Stimulated activated naive CD8-positive, alpha-beta T cell treated with anti-CD3 and anti-CD28 coated beads, Interleukin-15, amount 100 ng/mL, for 72 hours (primary cell): Measurements from ENCODE around the gene MAK.
"Not testable (repeated sequence)": the region's sequence is repeated elsewhere in the genome, so short reads cannot be mapped to it uniquely, and the experiment has no call there.

ENCODE experiments used
- ATAC-seq: fragments of 150-1000 bp; cut with Tn5 transposase; 2 replicates; pipeline ENCODE4 v1.10.0; 2021; ENCODE audit warnings: mild to moderate bottlenecking, moderate library complexity
- DNase-seq, 2 donors: peaks; one replicate each; pipeline ENCODE4 v3.0.0; 2021 to 2022
- H3K27ac Mint-ChIP-seq, 2 donors: one replicate each; pipeline ENCODE4 v1.8.0; 2022; ENCODE audit warnings: mild to moderate bottlenecking in 2 of 2, mixed read lengths in 2 of 2, moderate library complexity in 2 of 2
- H3K27me3 Mint-ChIP-seq: one replicate; pipeline ENCODE4 v1.8.0; 2022; ENCODE audit warnings: mixed read lengths
- H3K4me1 Mint-ChIP-seq: one replicate; pipeline ENCODE4 v1.8.0; 2022; ENCODE audit warnings: mild to moderate bottlenecking, mixed read lengths
- H3K4me3 Mint-ChIP-seq, 2 donors: one replicate each; pipeline ENCODE4 v1.8.0; 2022; ENCODE audit warnings: mild to moderate bottlenecking in 2 of 2, mixed read lengths in 2 of 2, moderate library complexity in 1 of 2
- H3K9me3 Mint-ChIP-seq, 2 donors: one replicate each; pipeline ENCODE4 v1.8.0; 2022; ENCODE audit warnings: mixed read lengths in 2 of 2

Gene MAK

DNA sequence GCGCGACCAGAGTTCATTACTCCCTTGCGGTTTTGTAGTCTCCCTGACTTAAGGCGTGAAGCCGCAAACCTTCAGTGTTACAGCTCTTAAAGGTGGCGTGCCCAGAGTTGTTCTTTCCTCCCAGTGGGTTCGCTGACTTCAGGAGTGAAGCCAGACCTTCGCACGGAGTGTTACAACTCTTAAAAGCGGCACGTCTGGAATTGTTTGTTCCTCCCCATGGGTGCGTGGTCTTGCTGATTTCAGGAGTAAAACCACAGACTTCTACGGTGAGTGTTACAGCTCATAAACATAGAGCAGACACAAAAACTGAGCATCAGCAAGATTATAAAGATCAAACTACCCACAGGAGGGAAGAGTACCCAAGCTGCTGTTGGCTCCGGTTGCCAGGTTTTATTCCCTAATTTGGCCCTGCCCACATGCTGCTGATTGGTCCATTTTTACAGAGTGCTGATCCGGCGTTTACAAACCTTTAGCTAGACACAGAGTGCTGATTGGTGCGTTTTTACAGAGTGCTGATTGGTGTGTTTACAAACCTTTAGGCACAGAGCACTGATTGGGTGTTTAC is 105.1 kb downstream of the MAK start:
- H3K4me3 Mint-ChIP-seq, result no peak overlapping the region
- ATAC-seq, result no peak
- H3K27ac Mint-ChIP-seq, result no peak overlapping the region
- no peaks in the 10 kb centered on the region for H3K27me3 Mint-ChIP-seq
- no peaks in the 10 kb centered on the region for H3K4me1 Mint-ChIP-seq
- DNase-seq, result no peak
- H3K9me3 Mint-ChIP-seq, result no peaks in the 10 kb centered on the region

DNA sequence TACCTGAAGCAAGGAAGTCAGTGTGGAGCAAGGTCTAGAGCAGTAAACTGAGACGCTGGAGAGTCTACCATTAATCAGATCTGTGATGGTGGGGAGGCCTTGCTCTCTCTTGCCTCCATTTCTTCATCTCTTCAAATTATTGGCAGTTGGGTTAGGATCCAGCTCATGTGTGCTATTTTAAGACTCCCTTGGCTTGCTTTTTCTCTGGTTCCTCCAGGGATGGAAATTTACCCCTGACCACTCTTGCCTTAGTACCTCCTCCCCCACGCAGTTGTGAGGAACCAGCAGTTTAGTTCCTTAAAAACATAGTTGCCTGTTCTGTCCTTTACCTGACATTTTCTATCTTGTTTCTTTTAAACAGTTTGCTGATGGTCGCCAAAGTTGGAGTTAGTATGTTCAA is 108.1 kb downstream of the MAK start:
- Mint-ChIP-seq H3K27me3 (no peaks in the 10 kb centered on the region), H3K27ac (no peak overlapping the region), H3K4me3 (no peak overlapping the region), H3K9me3 (no peaks in the 10 kb centered on the region), H3K4me1 (peaks cover 12% of the 10 kb centered on the region)
- DNase-seq, result no peak
- no peak for ATAC-seq

DNA sequence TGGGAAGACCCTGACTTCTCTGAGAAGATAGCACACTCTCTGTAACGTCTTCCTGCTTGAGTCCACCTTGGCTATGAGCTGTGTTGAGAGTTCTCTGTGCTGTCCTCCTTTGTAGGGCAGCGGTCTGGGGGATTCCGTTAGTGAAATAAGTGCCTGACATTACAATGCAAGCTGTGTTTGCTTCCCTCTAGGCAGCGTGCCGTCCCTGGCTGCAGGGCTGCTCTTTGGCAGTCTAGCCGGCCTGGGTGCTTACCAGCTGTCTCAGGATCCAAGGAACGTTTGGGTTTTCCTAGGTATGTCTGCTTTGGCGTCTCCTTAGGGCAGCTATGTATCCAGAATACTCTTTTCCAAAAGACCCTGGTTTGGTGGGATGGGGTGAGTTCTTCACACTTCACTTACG is 112.6 kb downstream of the MAK start:
- ATAC-seq (no peak), DNase-seq (no peak)
- no peaks in the 10 kb centered on the region for H3K27me3 Mint-ChIP-seq
- H3K27ac Mint-ChIP-seq, result no peak overlapping the region
- no peak overlapping the region for H3K4me3 Mint-ChIP-seq
- H3K4me1 Mint-ChIP-seq, result peaks cover 48% of the 10 kb centered on the region
- no peaks in the 10 kb centered on the region for H3K9me3 Mint-ChIP-seq

DNA sequence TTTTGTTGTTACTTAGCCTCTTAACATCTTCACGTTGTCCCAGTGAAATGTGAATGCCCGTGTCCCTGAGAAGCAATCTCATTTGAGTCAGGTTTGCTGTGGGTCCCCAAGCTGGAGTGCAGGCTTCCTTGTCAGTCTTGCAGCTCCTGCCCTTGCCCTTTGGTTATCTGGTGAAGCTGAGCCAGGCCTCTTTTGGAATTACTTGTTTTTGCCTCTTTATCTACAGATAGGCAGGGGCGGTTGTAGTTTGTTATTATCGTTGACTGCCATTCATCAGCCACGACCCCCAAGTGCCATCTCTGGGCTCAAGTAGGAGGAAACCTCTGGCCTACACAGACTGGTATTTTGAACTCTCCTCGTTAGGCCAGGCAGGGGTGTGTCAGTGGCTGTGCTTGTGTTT is 113.3 kb downstream of the MAK start:
- ATAC-seq (no peak), DNase-seq (no peak)
- Mint-ChIP-seq H3K27me3 (no peaks in the 10 kb centered on the region), H3K4me1 (peaks cover 50% of the 10 kb centered on the region), H3K27ac (no peak overlapping the region), H3K9me3 (no peaks in the 10 kb centered on the region), H3K4me3 (no peak overlapping the region)

DNA sequence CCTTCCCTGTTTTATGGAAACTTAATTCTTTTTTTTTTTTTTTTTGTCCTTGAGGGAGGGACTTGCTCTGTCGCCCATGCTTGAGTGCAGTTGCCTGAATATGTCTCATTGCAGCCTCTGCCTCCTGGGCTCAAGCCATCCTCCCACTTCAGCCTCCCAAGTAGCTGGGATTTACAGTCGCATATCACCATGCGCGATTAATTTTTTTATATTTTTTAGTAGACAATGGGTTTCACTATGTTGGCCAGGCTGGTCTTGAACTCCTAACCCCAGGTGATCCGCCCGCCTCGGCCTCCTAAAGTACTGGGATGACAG is 114.8 kb downstream of the MAK start:
- Mint-ChIP-seq H3K9me3 (peaks cover 0 to 4% of the 10 kb centered on the region in 2 donors), H3K4me3 (peak overlapping the region; percentile 89 to 99), H3K27ac (peak overlapping the region; percentile 89 to 98), H3K27me3 (no peaks in the 10 kb centered on the region), H3K4me1 (peaks cover 65% of the 10 kb centered on the region)
- no peak for ATAC-seq
- DNase-seq, result no peak

DNA sequence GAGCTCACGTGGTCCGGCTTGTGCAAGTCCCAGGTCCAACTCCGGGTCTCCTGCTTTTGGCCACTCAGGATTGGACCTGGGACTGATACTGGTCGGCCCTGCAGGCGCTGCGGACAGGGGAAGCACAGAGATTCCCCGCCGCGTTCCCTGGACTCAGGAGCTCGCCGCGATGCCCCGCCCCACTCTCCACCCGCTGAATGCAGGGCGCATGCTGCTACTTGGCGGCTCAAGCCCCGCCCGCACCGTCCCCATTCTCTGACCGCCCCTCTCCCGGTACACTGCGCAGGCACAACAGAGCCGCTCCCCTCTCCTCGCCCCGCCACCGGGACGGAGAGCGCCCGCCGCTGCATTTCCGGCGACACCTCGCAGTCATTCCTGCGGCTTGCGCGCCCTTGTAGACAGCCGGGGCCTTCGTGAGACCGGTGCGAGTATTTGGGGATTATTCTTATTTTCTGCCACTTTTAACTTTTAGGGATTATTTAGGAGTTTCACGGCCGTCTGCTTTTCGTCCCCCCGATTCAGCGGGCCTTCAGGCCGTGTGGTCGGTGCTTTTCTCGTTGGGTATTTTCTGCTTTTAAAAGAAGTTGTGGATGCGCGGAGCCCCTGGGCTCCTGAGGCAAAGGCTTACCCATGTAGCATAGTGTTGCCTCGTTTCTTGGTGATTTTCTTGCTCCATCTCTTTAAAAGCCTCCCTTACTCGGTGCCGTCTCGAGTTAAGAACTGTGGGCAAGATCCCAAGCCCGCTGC is 115.3 kb downstream of the MAK start, which contains the start of gene TMEM14C:
Gene TMEM14C, plus strand, starts transcription at position 251 of the 747 bp plus-strand sequence. CDS start 1,544 bp downstream, outside the sequence.
- peak; percentile 92 for ATAC-seq
- Mint-ChIP-seq H3K4me1 (peaks cover 66% of the 10 kb centered on the region), H3K9me3 (peaks cover 0 to 8% of the 10 kb centered on the region in 2 donors), H3K4me3 (peak within 1 kb of the TSS; percentile 89 to 99), H3K27me3 (no peaks in the 10 kb centered on the region), H3K27ac (peak within 1 kb of the TSS; percentile 89 to 98)
- peak; percentile 78 to 93 for DNase-seq

DNA sequence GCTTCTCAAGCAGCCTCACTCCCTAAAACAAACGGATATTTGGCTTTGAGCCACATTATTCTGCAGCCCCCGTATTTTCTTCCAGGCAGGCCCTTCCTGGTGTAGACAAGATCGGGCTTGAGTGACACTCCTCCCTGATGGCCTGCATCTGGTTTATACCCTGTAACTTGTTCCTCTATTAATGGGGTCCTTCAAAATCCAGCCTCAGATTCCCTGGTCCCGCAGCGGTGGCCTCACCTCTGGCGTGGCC is 115.8 kb downstream of the MAK start:
- H3K4me1 Mint-ChIP-seq, result peaks cover 66% of the 10 kb centered on the region
- DNase-seq, result no peak
- H3K9me3 Mint-ChIP-seq, result peaks cover 0 to 8% of the 10 kb centered on the region in 2 donors
- H3K27ac Mint-ChIP-seq, result peak overlapping the region; percentile 79 to 98
- peak overlapping the region; percentile 89 to 99 for H3K4me3 Mint-ChIP-seq
- ATAC-seq, result no peak
- H3K27me3 Mint-ChIP-seq, result no peaks in the 10 kb centered on the region

DNA sequence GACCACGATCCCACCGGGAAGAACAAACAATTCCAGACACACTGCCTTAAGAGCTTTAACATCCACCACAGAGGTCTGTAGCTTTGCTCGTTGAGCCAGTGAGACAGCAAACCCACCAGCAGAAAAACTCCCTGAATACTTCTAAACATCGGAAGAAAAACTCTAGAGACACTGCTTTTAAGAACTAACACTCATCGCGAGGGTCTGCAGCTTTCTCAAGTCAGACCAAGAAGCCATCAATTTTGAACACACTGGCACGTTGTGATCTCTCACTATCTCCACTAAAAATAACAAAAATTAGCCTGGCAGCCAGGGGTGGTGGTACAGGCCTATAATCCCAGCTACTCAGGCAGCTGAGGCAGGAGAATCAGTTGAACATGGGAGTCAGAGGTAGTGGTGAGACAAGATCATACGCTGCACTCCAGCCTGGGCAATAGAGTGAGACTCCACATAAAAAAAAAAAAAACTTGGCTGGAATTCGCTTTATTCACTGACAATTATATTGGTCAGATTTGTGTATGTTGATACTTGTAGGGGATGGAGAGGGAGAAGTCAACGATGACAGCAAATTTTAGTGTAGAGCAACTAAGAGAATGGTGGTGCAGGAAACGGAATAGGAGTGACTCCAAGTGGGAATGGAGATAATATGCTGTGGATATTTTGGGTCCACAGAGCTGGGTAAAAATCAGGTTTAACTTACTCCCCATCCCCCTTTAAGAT is 116.3 kb downstream of the MAK start:
- DNase-seq (no peak), ATAC-seq (no peak)
- peaks cover 0 to 8% of the 10 kb centered on the region in 2 donors for H3K9me3 Mint-ChIP-seq
- no peaks in the 10 kb centered on the region for H3K27me3 Mint-ChIP-seq
- H3K4me1 Mint-ChIP-seq, result peaks cover 62% of the 10 kb centered on the region
- peak overlapping the region; percentile 89 to 99 for H3K4me3 Mint-ChIP-seq
- peak overlapping the region; percentile 79 to 98 for H3K27ac Mint-ChIP-seq

DNA sequence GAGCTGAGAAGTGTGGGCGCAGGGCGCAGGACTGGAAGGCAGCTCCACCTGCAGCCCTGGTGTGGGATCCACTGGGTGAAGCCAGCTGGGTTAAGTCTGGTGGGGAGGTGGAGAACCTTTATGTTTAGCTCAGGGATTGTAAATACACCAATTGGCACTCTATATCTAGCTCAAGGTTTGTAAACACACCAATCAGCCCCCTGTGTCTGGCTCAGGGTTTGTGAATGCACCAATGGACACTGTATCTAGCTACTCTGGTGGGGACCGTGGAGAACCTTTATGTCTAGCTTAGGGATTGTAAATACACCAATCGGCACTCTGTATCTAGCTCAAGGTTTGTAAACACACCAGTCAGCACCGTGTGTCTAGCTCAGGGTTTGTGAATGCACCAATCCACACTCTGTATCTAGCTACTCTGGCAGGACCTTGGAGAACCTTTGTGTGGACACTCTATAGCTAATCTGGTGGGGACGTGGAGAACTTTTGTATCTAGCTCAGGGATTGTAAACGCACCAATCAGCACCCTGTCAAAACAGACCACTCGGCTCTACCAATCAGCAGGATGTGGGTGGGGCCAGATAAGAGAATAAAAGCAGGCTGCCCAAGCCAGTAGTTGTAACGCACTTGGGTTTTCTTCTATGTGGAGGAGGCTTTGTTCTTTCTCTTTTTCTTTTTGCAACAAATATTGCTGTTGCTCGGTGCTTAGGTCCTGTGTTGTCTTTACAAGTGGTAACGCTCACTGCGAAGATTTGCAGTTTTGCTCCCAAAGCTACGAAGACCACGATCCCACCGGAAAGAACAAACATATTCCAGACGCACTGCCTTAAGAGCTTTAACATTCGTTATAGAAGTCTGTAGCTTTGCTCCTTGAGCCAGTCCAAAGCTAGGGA is 117.1 kb downstream of the MAK start:
- peak; percentile 55 to 63 for DNase-seq
- not testable (repeated sequence) for H3K27me3 Mint-ChIP-seq, H3K9me3 Mint-ChIP-seq, ATAC-seq
- Mint-ChIP-seq H3K27ac (peak overlapping the region in 1 of 2 donors; percentile 98), H3K4me1 (peaks cover 60% of the 10 kb centered on the region), H3K4me3 (peak overlapping the region; percentile 89 to 99)

DNA sequence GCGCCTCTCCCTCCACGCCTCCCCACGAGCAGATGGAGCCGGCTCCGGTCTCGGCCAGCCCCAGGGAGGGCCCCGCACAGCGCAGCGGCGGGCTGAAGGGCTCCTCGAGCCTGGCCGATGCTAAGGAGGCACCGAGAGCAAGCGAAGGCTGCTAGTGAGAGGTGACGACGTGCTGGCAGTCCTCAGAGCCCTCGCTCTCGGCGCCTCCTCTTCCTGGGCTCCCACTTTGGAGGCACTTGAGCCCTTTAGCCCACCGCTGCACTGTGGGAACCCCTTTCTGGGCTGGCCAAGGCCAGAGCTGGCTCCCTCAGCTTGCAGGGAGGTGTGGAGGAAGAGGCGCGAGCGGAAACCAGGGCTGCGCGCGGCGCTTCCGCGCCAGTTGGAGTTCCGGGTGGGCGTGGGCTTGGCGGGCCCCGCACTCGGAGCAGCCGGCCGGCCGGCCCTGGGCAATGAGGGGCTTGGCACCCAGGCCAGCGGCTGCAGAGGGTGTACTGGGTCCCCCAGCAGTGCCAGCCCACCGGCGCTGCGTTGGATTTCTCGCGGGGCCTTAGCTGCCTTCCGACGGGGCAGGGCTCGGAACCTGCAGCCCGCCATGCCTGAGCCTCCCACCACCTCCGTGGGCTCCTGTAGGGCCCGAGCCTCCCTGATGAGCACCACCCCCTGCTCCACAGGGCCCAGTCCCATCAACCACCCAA is 117.9 kb downstream of the MAK start:
- peak; percentile 63 to 66 for DNase-seq
- H3K9me3 Mint-ChIP-seq, result peaks cover 0 to 8% of the 10 kb centered on the region in 2 donors
- peak; percentile 41 for ATAC-seq
- peak overlapping the region; percentile 57 to 98 for H3K27ac Mint-ChIP-seq
- no peaks in the 10 kb centered on the region for H3K27me3 Mint-ChIP-seq
- H3K4me1 Mint-ChIP-seq, result peaks cover 55% of the 10 kb centered on the region
- peak overlapping the region; percentile 89 to 99 for H3K4me3 Mint-ChIP-seq

DNA sequence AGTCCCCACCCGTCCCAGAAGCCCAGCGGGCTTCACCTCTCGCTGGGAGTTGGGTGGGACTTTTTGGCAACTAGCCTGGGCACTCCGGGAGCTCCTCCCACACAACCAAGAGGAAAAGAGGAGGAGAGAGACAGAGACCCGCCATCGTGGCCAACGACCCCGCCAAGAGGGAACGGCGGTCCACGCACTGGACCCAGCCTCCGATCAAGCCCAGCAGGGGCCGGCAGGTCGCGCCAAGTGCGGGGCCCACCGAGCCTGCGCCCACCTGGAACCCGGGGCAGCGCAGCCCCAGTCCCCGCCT is 118.4 kb downstream of the MAK start:
- Mint-ChIP-seq H3K4me1 (peaks cover 50% of the 10 kb centered on the region), H3K9me3 (peaks cover 0 to 8% of the 10 kb centered on the region in 2 donors), H3K4me3 (peak overlapping the region; percentile 89 to 99), H3K27me3 (no peaks in the 10 kb centered on the region), H3K27ac (peak overlapping the region; percentile 52 to 94)
- ATAC-seq (no peak), DNase-seq (no peak)

DNA sequence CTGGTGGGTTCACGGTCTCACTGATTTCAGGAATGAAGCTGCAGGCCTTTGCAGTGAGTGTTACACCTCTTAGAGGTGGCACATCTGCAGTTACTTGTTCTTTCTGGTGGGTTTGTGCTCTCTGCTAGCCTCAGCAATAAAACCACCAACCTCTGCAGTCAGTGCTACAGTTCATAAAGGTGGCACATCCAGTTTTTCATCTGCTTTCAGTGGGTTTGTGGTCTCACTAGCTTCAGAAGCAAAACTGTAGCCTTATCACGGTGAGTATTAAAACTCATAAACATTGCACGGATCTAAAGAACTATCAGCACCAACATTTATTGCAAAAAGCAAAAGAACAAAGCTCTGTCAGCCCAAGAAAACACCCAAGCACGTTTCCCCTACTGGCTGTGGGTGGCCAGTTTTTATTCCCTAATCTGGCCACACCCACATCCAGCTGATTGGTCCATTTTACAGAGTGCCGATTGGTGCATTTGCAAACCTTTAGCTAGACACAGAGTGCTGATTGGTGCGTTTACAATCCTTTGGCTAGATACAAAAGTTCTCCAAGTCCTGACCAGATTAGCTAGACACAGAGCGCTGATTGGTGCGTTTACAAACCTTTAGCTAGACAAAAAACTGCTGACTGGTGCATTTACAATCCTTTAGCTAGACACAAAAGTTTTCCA is 118.9 kb downstream of the MAK start:
- H3K27ac Mint-ChIP-seq, result peak overlapping the region; percentile 52 to 94
- H3K9me3 Mint-ChIP-seq, result peaks cover 0 to 8% of the 10 kb centered on the region in 2 donors
- peaks cover 46% of the 10 kb centered on the region for H3K4me1 Mint-ChIP-seq
- H3K27me3 Mint-ChIP-seq, result no peaks in the 10 kb centered on the region
- DNase-seq, result peak; percentile 57 to 68
- peak overlapping the region; percentile 89 to 99 for H3K4me3 Mint-ChIP-seq
- peak; percentile 27 for ATAC-seq

DNA sequence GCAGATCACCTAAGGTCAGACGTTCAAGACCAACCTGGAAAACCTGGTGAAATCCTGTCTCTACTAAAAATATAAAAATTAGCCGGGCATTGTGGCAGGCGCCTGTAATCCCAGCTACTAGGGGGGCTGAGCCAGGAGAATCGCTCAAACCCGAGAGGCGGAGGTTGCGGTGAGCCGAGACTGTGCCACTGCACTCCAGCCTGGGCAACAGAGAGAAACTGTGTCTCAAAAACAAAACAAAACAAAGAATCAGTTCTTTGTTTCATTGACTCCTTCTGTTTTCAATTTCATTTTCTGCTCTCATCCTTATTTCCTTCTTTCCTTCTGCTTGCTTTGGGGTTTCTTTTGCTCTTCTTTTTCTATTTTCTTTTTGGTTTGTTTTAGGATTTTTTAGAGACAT is 124.4 kb downstream of the MAK start:
- H3K27ac Mint-ChIP-seq, result peak overlapping the region; percentile 8 to 79
- DNase-seq (no peak), ATAC-seq (no peak)
- peaks cover 0 to 8% of the 10 kb centered on the region in 2 donors for H3K9me3 Mint-ChIP-seq
- peaks cover 15% of the 10 kb centered on the region for H3K4me1 Mint-ChIP-seq
- no peak overlapping the region for H3K4me3 Mint-ChIP-seq
- no peaks in the 10 kb centered on the region for H3K27me3 Mint-ChIP-seq
